ENCODE measurements around the gene MCIDAS.

Gene MCIDAS

GRCh38 chr5:55171471-55171870 is 55.6 kb downstream of the MCIDAS start:
- no peak for DNase-seq (ENCODE audit: low read depth in 2 of 3, low spot score in 2 of 3)
